ENCODE measurements around the gene KRT86.

GRCh38 chr12:52343550-52343949 is 69.1 kb downstream of the KRT86 start:
- TF ChIP-seq CTCF (IDR thresholded peaks at IDR 0.05) (no peak), POLR2A (IDR thresholded peaks at IDR 0.05) (no peak), POLR2AphosphoS5 (IDR thresholded peaks at IDR 0.05) (no peak)
